Trophoblast cell (in vitro differentiated cells and primary cell): ENCODE measurements around the gene GDPD2.

Experiments
- DNase-seq, 2 donors: peaks; one replicate each; pipeline ENCODE4 v3.0.0-alpha.2; 2016
- H2AFZ ChIP-seq: 2 replicates; pipeline ENCODE4 v1.6.1; 2013; ENCODE audit warnings: low read length, moderate library complexity, mild to moderate bottlenecking; ENCODE audit not compliant: insufficient read depth, poor library complexity
- H2AK5ac ChIP-seq: 2 replicates; pipeline ENCODE4 v1.6.1; 2013; ENCODE audit warnings: mild to moderate bottlenecking, low read length
- H2BK120ac ChIP-seq: 2 replicates; pipeline ENCODE4 v1.6.1; 2013; ENCODE audit warnings: low read length, mild to moderate bottlenecking, moderate library complexity; ENCODE audit not compliant: insufficient read depth, poor library complexity
- H2BK12ac ChIP-seq: 2 replicates; pipeline ENCODE4 v1.6.1; 2013; ENCODE audit warnings: mild to moderate bottlenecking, low read length, moderate library complexity
- H2BK5ac ChIP-seq: 2 replicates; pipeline ENCODE4 v1.6.1; 2013; ENCODE audit warnings: low read length, low read depth, moderate library complexity, mild to moderate bottlenecking; ENCODE audit not compliant: poor library complexity
- H3K14ac ChIP-seq: 2 replicates; pipeline ENCODE4 v1.6.1; 2013; ENCODE audit warnings: mild to moderate bottlenecking, low read length
- H3K18ac ChIP-seq: 2 replicates; pipeline ENCODE4 v1.6.1; 2013; ENCODE audit warnings: mild to moderate bottlenecking, low read length
- H3K23ac ChIP-seq: 2 replicates; pipeline ENCODE4 v1.6.1; 2013; ENCODE audit warnings: low read length
- H3K27ac ChIP-seq: 2 replicates; pipeline ENCODE4 v1.5.1; 2013; ENCODE audit warnings: low read depth, mild to moderate bottlenecking, inconsistent platforms, low read length, moderate library complexity
- H3K27me3 ChIP-seq: 2 replicates; pipeline ENCODE4 v1.6.1; 2013; ENCODE audit warnings: inconsistent platforms, mild to moderate bottlenecking, low read length, moderate library complexity; ENCODE audit not compliant: insufficient read depth
- H3K36me3 ChIP-seq, 2 experiments: 1 replicate in 1 of 2; 2 replicates in 1 of 2; pipeline ENCODE4 v1.6.1; 2013; ENCODE audit warnings: low read length in 2 of 2, mild to moderate bottlenecking in 2 of 2, moderate library complexity in 1 of 2; ENCODE audit not compliant: insufficient read depth in 2 of 2, control insufficient read depth in 1 of 2
- H3K4ac ChIP-seq: 2 replicates; pipeline ENCODE4 v1.6.1; 2013; ENCODE audit warnings: low read depth, mild to moderate bottlenecking, low read length, moderate library complexity
- H3K4me1 ChIP-seq, 2 experiments: 1 replicate in 1 of 2; 2 replicates in 1 of 2; pipeline ENCODE4 v1.6.1; 2013; ENCODE audit warnings: low read length in 2 of 2, mild to moderate bottlenecking in 2 of 2, moderate library complexity in 1 of 2; ENCODE audit not compliant: insufficient read depth in 2 of 2, control insufficient read depth in 1 of 2
- H3K4me2 ChIP-seq: 2 replicates; pipeline ENCODE4 v1.6.1; 2013; ENCODE audit warnings: inconsistent platforms, mild to moderate bottlenecking, low read length, moderate library complexity
- H3K4me3 ChIP-seq: 2 replicates; pipeline ENCODE4 v1.5.1; 2013; ENCODE audit warnings: mild to moderate bottlenecking, low read depth, low read length, inconsistent platforms
- H3K79me1 ChIP-seq: one replicate; pipeline ENCODE4 v1.6.1; 2013; ENCODE audit warnings: low read length
- H3K79me2 ChIP-seq: 2 replicates; pipeline ENCODE4 v1.6.1; 2013; ENCODE audit warnings: low read length, mild to moderate bottlenecking; ENCODE audit not compliant: control insufficient read depth, insufficient read depth, poor library complexity
- H3K9ac ChIP-seq: 2 replicates; pipeline ENCODE4 v1.6.1; 2013; ENCODE audit warnings: mild to moderate bottlenecking, low read length
- H3K9me3 ChIP-seq: 2 replicates; pipeline ENCODE4 v1.6.1; 2013; ENCODE audit warnings: low read depth, mild to moderate bottlenecking, control low read depth, inconsistent platforms, low read length; ENCODE audit not compliant: insufficient read depth
- H4K12ac ChIP-seq: 2 replicates; pipeline ENCODE4 v1.6.1; 2013; ENCODE audit warnings: low read depth, mild to moderate bottlenecking, low read length, moderate library complexity
- H4K8ac ChIP-seq: 2 replicates; pipeline ENCODE4 v1.6.1; 2013; ENCODE audit warnings: low read depth, mild to moderate bottlenecking, low read length, moderate library complexity
- H4K91ac ChIP-seq: one replicate; pipeline ENCODE4 v1.6.1; 2013; ENCODE audit warnings: low read depth, mild to moderate bottlenecking, low read length, moderate library complexity
- WGBS: extraction: QIAGEN DNeasy Blood & Tissue Kit; methylation state at CpG from one replicate; pipeline ENCODE4 v1.1.7; 2013; ENCODE audit warnings: missing lambda C conversion rate; ENCODE audit not compliant: insufficient read length, insufficient coverage; ENCODE audit errors: extremely low coverage; 5-methylcytosine and 5-hydroxymethylcytosine counted together

The GDPD2 gene

DNA sequence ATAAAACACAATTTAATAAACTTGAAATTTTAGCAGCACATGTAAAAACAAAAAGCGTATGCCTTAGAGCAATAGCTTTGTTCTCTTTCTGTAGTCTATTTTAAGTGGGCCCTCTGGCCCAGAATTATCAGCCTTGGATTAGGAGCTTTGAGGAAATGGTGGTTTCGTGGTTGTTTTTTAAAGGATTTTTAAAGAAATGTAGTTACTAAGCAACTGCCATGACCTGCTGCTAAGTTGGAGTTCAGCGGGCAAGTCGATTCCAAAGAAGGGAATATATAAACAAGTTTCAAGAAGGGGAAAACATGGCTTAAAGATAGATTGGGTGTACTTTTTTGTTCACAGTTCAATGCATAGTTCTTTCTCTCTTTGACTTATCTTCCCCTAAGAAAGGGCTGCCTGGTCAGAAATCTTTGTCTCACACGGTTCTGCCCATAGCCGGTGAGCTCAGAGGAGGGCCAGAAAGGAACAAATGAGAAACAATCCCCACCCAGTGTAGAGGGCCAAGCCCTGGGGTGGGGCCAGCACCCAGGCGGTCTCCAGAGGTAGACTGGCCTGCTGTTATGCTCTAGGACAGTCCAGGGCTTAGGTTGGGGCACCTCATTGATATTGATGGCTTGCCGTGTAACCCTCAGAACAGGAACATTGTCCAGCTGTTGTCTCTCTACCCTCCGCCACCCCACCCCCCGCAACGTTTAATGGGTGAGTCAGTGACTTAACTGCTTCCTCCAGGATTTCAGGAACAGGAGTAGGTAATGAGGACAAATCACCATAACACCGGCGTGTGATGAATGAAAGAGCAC is 54.0 kb downstream of the GDPD2 start:
- Histone ChIP-seq H3K18ac (no peak overlapping the region), H2AK5ac (no peak overlapping the region), H3K9ac (no peak overlapping the region), H2AFZ (no peak overlapping the region), H3K4me1 (peaks cover 0 to 13% of the 10 kb centered on the region in 2 experiments), H4K12ac (no peak overlapping the region), H2BK5ac (no peak overlapping the region), H3K4me2 (peak overlapping the region; percentile 24), H4K8ac (no peak overlapping the region), H3K27me3 (no peaks in the 10 kb centered on the region), H4K91ac (no peak overlapping the region), H3K9me3 (no peaks in the 10 kb centered on the region), H3K36me3 (peaks cover 0 to 7% of the 10 kb centered on the region in 2 experiments), H2BK120ac (no peak overlapping the region), H3K4me3 (no peak overlapping the region), H3K23ac (no peak overlapping the region), H3K14ac (no peak overlapping the region), H3K79me1 (no peaks in the 10 kb centered on the region), H3K79me2 (no peaks in the 10 kb centered on the region), H3K27ac (no peak overlapping the region), H3K4ac (no peak overlapping the region), H2BK12ac (no peak overlapping the region)
- DNase-seq = no peak
- no CpG with 5 or more reads among the region's 13 CpGs for WGBS

DNA sequence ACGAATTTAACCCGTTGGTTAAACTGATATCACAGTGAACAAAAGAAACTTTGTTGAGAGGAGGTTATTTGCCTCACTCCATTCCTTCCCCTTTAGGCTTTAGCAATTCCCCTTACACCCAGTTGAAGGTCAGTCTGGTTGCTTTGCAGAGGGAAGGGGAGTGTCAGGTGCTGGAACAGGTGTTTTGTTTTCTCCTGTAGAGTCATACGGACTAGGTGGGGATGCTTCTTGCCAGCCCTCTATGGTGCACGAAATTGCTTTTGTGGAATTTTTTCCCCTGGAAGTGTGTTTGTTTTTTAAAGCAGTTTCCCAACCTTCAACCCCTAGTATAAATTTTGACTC is 54.6 kb downstream of the GDPD2 start:
- H3K9me3 ChIP-seq = no peaks in the 10 kb centered on the region
- no peak overlapping the region for H3K4ac ChIP-seq
- no peaks in the 10 kb centered on the region for H3K79me1 ChIP-seq
- no peak overlapping the region for H4K8ac ChIP-seq
- DNase-seq = no peak
- no peak overlapping the region for H2AFZ ChIP-seq
- H4K12ac ChIP-seq = no peak overlapping the region
- no peaks in the 10 kb centered on the region for H3K27me3 ChIP-seq
- WGBS = no CpG with 5 or more reads among the region's 4 CpGs
- no peaks in the 10 kb centered on the region for H3K79me2 ChIP-seq
- H2AK5ac ChIP-seq = no peak overlapping the region
- H4K91ac ChIP-seq = no peak overlapping the region
- no peak overlapping the region for H3K4me2 ChIP-seq
- H3K36me3 ChIP-seq = peaks cover 0 to 7% of the 10 kb centered on the region in 2 experiments
- H3K14ac ChIP-seq = no peak overlapping the region
- H3K9ac ChIP-seq = no peak overlapping the region
- no peak overlapping the region for H3K23ac ChIP-seq
- H3K18ac ChIP-seq = no peak overlapping the region
- no peak overlapping the region for H3K27ac ChIP-seq
- no peak overlapping the region for H2BK120ac ChIP-seq
- H3K4me3 ChIP-seq = no peak overlapping the region
- H3K4me1 ChIP-seq = peaks cover 0 to 13% of the 10 kb centered on the region in 2 experiments
- H2BK12ac ChIP-seq = no peak overlapping the region
- no peak overlapping the region for H2BK5ac ChIP-seq

DNA sequence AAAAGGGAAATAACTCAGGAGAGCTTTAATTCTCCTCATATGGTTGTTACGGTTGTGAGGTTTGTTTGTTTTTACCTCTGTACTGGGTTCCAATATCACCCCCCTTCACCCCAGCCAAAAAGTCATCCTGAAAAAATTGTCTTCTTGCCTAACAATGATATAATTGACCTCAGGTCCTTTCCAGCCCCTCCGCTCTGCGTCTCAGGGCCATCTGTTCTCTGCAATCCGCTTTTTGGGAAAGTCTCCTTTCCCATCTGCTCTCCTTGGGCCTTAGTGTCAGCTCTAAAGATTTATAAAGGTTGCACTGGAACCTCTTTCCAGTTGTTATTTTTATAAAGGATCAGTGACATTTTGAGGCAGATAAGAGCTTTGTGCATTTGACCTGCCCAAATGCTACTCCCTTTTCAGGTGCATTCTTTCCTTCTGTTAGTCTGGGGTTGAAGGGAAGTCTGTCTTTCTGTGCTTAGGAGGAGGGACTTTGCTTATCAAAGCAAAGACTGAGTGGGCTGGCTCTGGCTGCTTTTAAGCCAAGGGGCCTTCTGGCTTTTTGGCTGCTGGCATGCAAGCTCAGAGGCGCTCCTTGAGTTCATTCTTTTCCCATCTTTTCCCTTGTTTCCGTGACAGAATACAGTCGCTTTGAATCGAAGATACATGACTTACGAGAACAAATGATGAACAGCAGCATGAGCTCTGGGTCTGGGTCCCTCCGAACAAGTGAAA is 55.6 kb downstream of the GDPD2 start:
- Histone ChIP-seq H2BK12ac (no peak overlapping the region), H4K91ac (no peak overlapping the region), H2BK5ac (no peak overlapping the region), H2AFZ (no peak overlapping the region), H3K79me2 (no peaks in the 10 kb centered on the region), H4K12ac (no peak overlapping the region), H3K14ac (no peak overlapping the region), H3K4me2 (no peak overlapping the region), H3K9me3 (no peaks in the 10 kb centered on the region), H3K23ac (no peak overlapping the region), H3K36me3 (peaks cover 0 to 7% of the 10 kb centered on the region in 2 experiments), H4K8ac (no peak overlapping the region), H3K18ac (no peak overlapping the region), H3K79me1 (no peaks in the 10 kb centered on the region), H2AK5ac (no peak overlapping the region), H2BK120ac (no peak overlapping the region), H3K4me3 (no peak overlapping the region), H3K27me3 (no peaks in the 10 kb centered on the region), H3K4ac (no peak overlapping the region), H3K9ac (no peak overlapping the region), H3K4me1 (peaks cover 0 to 13% of the 10 kb centered on the region in 2 experiments), H3K27ac (no peak overlapping the region)
- DNase-seq = no peak
- no CpG with 5 or more reads among the region's 10 CpGs for WGBS

DNA sequence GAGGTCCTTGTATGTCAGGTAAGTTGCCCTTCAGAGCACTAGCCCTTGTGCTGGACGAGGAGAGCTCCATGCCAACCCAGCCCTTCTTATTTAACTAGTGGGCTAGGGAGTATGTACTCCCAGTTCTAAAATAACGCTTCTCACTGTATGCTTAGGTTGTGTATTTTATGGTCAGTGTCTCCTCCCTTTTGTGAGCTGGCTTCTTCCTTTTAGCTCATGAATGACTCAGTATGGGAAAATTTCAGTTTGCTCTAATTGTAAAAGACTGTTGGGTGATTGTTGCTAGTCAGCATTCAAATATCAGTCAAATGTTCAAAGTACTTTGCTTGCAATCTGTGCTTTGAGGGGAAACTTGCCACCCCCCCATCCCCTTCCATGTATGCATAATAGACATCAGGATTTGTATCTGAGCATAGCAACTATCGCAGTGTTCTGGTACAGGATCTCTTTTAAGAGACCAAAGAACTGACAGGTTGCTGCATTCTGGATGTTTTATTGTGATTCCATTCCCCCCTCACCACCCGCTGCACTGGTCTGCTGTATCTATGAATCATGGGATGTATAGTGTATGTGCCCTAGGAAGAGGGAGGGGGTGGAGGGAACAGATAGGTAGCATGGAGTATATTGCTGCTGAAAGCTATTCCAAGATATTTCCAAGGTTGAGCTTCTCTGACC is 56.3 kb downstream of the GDPD2 start:
- Histone ChIP-seq H3K14ac (no peak overlapping the region), H3K9me3 (no peaks in the 10 kb centered on the region), H4K8ac (no peak overlapping the region), H3K79me2 (no peaks in the 10 kb centered on the region), H3K79me1 (no peaks in the 10 kb centered on the region), H3K36me3 (peaks cover 0 to 7% of the 10 kb centered on the region in 2 experiments), H3K4me2 (no peak overlapping the region), H3K9ac (no peak overlapping the region), H2BK120ac (no peak overlapping the region), H2AFZ (no peak overlapping the region), H3K18ac (peak overlapping the region; percentile 71), H4K91ac (no peak overlapping the region), H4K12ac (no peak overlapping the region), H3K4me3 (no peak overlapping the region), H3K27me3 (no peaks in the 10 kb centered on the region), H3K27ac (no peak overlapping the region), H3K23ac (no peak overlapping the region), H2BK12ac (no peak overlapping the region), H3K4ac (no peak overlapping the region), H2AK5ac (no peak overlapping the region), H2BK5ac (no peak overlapping the region), H3K4me1 (peaks cover 0 to 13% of the 10 kb centered on the region in 2 experiments)
- WGBS = no CpG with 5 or more reads among the region's 4 CpGs
- DNase-seq = no peak
